HG02970 (cell line): Measurements from ENCODE around the gene TOR1AIP1.
"Not testable (repeated sequence)": the region's sequence is repeated elsewhere in the genome, so short reads cannot be mapped to it uniquely, and the experiment has no call there.

Experiments used
- ATAC-seq: cut with Tn5 transposase; IDR thresholded peaks from one replicate; pipeline ENCODE4 v1.9.1; 2021; ENCODE audit warnings: mild to moderate bottlenecking, moderate library complexity, moderate number of reproducible peaks; ENCODE audit not compliant: unreplicated experiment, low FRiP score

Gene TOR1AIP1, protein sequence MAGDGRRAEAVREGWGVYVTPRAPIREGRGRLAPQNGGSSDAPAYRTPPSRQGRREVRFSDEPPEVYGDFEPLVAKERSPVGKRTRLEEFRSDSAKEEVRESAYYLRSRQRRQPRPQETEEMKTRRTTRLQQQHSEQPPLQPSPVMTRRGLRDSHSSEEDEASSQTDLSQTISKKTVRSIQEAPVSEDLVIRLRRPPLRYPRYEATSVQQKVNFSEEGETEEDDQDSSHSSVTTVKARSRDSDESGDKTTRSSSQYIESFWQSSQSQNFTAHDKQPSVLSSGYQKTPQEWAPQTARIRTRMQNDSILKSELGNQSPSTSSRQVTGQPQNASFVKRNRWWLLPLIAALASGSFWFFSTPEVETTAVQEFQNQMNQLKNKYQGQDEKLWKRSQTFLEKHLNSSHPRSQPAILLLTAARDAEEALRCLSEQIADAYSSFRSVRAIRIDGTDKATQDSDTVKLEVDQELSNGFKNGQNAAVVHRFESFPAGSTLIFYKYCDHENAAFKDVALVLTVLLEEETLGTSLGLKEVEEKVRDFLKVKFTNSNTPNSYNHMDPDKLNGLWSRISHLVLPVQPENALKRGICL

DNA sequence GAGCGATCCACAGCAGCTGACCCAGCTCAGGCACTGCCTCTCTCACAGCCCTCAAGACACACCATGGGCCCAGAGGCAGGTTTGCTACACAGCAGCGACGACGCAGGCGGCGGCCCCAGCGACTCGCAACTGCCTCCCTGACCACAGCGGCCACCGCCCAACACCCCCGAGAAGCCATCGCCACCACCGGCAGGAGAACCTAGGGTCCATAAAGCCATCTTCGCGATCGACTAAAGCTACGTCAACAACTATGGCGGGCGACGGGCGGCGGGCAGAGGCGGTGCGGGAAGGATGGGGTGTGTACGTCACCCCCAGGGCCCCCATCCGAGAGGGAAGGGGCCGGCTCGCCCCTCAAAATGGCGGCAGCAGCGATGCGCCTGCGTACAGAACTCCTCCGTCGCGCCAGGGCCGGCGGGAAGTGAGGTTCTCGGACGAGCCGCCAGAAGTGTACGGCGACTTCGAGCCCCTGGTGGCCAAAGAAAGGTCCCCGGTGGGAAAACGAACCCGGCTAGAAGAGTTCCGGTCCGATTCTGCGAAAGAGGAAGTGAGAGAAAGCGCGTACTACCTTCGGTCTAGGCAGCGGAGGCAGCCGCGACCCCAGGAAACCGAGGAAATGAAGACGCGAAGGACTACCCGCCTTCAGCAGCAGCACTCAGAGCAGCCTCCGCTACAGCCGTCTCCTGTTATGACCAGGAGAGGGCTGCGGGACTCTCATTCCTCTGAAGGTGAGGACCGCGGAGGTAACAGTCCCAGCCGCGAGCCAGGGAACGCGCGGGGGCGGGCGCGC, at the start of gene TOR1AIP1:
Gene TOR1AIP1 (plus strand): TSS at position 33 of the 787 bp plus-strand sequence. CDS start 218 bp downstream, at position 251.
- peak; percentile 81 for ATAC-seq

- ATAC-seq: not testable (repeated sequence)
These were observed 45.2 kb upstream of the TOR1AIP1 start for GRCh38 chr1:179836686-179837445.

GRCh38 chr1:179840107-179840506, 42.0 kb upstream of the TOR1AIP1 start:
- ATAC-seq: no peak

DNA sequence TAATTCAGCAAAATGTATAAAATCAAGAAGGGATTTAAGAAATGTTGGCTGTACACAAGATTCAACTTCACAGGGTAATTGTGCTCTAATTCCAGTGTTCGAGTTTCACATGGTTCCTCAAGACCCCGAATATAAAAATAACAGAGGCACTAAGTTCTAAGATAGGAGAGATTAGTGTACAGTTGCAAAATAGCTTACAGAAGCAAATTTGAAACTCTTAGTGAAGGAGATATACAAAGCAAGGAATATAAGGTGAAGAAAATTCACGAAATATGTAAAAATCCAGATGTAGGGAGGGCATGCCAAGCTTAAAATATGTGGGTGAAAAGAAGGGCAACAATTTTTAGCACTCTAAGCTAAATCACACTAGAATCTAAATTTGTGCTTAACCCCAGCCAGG, 33.9 kb upstream of the TOR1AIP1 start:
- no peak for ATAC-seq

DNA sequence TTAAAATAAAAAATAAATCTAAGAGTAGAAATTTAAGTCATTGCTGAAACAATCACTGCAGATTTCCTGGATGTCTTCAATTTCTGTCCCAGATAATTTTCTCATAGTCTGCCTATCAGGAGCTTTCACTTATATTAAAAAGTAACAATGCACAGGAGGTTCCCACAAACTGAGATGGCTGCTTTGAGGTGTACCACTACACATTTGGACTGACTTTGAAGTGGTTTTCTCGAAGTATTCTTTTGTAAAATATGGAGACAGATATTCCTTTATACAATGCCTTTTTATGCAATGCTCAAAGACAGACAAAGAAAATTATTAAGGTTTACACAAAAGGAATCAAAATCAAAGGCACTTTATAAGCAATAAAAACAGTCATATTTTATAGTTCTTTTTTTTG, 29.0 kb upstream of the TOR1AIP1 start:
- ATAC-seq: no peak

DNA sequence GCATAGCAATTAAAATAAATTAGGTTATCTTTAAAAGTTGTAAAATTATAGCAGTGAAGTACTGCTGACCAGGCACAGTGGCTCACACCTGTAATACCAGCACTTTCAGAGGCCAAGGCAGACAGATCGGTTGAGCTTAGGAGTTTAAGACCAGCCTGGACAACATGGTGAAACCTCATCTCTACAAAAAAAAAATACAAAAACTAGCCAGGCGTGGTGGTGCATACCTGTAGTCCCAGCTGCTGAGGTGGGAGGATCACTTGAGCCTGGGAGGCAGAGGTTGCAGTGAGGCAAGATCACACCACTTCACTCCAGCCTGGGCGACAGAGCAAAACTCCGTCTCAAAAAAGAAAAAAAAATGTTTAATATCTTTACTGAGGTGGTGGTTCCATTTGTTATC, 26.3 kb upstream of the TOR1AIP1 start:
- not testable (repeated sequence) for ATAC-seq

DNA sequence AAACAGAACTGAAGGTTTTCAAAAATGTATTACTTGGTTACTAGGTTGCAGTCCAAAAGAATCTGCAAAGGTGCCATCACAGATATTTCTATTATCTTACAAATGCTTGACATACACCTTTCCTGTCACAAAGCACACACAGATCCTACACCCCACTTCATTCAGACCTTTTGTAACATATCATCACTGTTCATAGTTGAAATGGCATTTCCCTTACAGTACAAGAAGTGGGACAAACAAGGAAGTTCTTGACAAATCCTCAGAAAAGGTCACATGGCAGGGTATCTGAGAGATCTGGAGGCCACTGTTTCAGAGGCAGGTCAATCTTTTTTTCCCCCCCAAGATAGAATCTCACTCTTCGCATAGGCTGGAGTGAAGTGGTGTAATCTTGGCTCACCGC, 25.8 kb upstream of the TOR1AIP1 start:
- ATAC-seq: no peak

DNA sequence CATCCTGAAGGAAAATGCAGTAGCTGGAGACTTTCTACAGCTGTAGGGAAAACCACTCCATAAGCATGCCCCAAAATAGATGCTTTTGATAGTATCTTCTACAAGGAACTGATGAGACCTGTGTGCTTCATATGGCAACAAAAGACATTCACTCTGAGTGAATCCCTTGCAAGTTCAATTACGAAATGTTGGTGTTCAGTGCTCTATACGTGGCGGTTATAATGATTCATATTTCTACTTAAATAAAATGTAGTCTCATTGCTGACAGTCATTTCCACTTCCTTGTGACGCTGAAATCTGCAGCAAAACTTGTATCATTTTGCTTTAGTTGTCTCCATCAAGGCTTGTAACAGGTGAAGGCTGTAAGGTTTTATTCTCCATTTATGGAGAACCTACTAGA, 25.1 kb upstream of the TOR1AIP1 start:
- no peak for ATAC-seq

GRCh38 chr1:179860652-179861051, 21.4 kb upstream of the TOR1AIP1 start:
- no peak for ATAC-seq

DNA sequence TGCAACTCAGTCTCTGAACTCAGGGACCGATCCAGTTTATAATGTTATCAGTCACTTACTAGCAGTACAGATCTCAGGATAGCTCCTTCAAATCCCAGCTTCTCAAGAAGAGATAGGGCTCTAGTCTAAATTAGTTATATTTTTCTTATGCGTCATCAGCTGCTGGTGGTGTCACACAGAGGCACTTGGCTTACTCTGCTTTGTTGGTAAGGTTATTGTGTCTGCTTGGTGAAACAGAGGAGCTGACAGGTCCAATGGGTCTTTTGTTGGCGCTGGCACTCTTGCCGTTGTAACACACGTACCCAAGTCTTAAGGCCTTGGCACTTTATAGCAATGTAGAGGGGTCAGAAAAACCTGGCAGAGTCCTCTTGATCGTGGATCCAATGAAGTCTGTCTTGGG, 16.7 kb upstream of the TOR1AIP1 start:
- no peak for ATAC-seq

DNA sequence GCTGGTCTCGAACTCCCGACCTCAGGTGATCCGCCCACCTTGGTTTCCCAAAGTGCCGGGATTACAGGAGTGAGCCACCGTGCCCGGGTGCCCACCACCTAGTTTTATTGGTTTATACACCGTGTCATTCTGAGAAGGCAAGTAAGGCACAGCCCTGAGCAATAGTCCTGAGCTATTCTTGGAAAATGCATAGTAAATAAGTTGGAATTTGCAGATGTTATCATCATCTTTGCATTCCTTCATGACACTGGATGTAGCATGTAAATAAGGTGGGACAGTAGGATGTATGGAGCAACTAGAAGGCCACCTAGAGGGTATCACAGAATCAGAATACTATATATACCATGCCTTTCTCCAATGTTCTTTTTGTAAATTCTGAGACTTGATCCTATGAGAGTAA, 15.5 kb upstream of the TOR1AIP1 start:
- ATAC-seq: no peak

DNA sequence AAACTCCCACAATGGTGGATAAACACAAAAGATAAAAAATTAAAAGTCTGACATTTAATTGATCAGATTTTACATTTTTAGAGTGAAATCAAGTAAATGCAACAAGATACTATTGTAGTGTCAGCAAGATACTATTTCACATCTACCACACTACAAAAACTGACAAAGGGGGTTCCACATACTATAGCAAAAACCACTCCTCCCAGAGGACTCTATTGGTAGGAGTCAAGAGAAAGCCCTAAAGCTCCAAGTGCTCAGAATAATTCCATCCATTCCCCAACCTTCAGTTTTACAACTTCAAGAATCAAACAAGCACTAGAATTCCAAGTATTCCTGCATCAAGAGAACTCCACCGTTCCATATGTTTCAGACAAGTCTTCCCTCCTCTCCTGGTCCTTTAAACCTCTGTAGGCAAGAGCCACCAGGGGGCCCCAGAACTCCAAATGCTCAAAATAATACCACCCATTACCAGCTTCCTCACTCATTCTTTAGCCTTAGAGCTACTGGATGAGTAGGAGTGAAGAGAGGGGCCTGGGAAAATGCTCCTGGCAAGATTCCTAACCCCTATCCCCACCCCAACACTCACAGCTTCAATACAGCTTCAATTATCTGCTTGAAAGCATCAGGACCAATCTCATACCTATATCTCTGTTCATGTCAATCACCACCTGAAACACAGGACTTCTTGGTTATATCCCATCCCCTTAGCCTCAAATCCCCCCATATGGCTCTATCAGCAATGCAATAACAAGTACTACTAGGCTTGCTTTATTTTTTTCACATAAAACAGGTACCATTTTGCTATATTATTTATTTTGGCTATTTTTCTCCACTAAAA, 14.4 kb upstream of the TOR1AIP1 start:
- ATAC-seq: no peak

- no peak for ATAC-seq
These were observed 11.2 kb upstream of the TOR1AIP1 start for GRCh38 chr1:179870870-179871269.

- no peak for ATAC-seq
These were observed 10.1 kb upstream of the TOR1AIP1 start for GRCh38 chr1:179871940-179872339.

- ATAC-seq: no peak
These were observed 9.5 kb upstream of the TOR1AIP1 start for GRCh38 chr1:179872558-179872957.

GRCh38 chr1:179873438-179873851, 8.6 kb upstream of the TOR1AIP1 start:
- ATAC-seq: no peak

GRCh38 chr1:179875596-179876299, 6.3 kb upstream of the TOR1AIP1 start:
- ATAC-seq: no peak

DNA sequence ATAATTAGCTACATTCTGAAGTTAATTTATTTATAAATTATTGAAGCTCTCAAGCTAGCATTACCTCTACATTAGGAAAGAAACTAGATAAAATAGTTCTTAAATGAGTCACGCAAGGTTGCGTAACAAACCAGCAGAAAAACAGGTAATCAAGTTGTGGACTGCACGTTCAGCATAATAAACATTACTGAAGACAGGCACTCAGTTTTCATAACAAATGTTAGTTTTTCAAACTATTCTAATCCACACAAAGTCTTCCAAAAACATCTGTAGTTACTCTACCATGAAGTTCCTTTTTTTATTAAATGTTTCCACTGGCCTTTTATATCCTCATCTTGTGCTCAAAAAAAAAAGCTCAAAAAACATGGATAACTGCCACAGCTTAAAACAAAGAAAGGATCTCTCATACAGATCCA, 5.8 kb upstream of the TOR1AIP1 start:
- ATAC-seq: no peak
